Upper lobe of right lung (tissue), 1 donor: Measurements from ENCODE around the gene PRDX5. TPM values are rescaled to one million over a fixed set of nuclear protein-coding genes. Genes with fewer than 3 reads are reported as not detected.

Experiments used
- ATAC-seq: fragments of 200-7000 bp; cut with Tn5 transposase; one replicate; pipeline ENCODE4 v1.9.1; 2020; ENCODE audit warnings: mild to moderate bottlenecking, moderate library complexity
- DNase-seq: peaks from one replicate; pipeline ENCODE4 v3.0.0-alpha.2; 2020
- H3K27ac ChIP-seq: fragments of 200-600 bp; one replicate; pipeline ENCODE4 v1.8.0; 2022
- H3K27me3 ChIP-seq: fragments of 200-600 bp; one replicate; pipeline ENCODE4 v1.8.0; 2022; ENCODE audit warnings: mild to moderate bottlenecking
- H3K36me3 ChIP-seq: fragments of 200-600 bp; one replicate; pipeline ENCODE4 v1.8.0; 2022
- H3K4me1 ChIP-seq: fragments of 200-600 bp; one replicate; pipeline ENCODE4 v1.8.0; 2022
- H3K4me3 ChIP-seq: fragments of 200-600 bp; one replicate; pipeline ENCODE4 v1.8.0; 2022; ENCODE audit warnings: mild to moderate bottlenecking
- H3K9me3 ChIP-seq: fragments of 200-600 bp; one replicate; pipeline ENCODE4 v1.8.0; 2022
- intact Hi-C: fragments of 100-400 bp; cut with DNase I; formaldehyde crosslinking; loops from one replicate; pipeline ENCODE4 v1.11.0; 2022
- total RNA-seq: library from RNA; stranded (reverse); fragmentation: NEBNext Ultra II Directional; extraction: Animal tissue kit (Norgen Biotek cat#: 25700); gene quantifications from one replicate; pipeline ENCODE4 v1.2.1, GENCODE V29; 2021
- TF ChIP-seq, protein P1 (sequence below): fragments of 200-600 bp; IDR thresholded peaks from one replicate; pipeline ENCODE4 v1.8.0; 2022; ENCODE audit warnings: antibody characterized with exemption
- donor health status: DM: no; HTN: yes; CAD: no; lungs with severe emphysema.

The PRDX5 gene
- total RNA-seq, 1 donor from 2014 or later = 176 TPM

DNA sequence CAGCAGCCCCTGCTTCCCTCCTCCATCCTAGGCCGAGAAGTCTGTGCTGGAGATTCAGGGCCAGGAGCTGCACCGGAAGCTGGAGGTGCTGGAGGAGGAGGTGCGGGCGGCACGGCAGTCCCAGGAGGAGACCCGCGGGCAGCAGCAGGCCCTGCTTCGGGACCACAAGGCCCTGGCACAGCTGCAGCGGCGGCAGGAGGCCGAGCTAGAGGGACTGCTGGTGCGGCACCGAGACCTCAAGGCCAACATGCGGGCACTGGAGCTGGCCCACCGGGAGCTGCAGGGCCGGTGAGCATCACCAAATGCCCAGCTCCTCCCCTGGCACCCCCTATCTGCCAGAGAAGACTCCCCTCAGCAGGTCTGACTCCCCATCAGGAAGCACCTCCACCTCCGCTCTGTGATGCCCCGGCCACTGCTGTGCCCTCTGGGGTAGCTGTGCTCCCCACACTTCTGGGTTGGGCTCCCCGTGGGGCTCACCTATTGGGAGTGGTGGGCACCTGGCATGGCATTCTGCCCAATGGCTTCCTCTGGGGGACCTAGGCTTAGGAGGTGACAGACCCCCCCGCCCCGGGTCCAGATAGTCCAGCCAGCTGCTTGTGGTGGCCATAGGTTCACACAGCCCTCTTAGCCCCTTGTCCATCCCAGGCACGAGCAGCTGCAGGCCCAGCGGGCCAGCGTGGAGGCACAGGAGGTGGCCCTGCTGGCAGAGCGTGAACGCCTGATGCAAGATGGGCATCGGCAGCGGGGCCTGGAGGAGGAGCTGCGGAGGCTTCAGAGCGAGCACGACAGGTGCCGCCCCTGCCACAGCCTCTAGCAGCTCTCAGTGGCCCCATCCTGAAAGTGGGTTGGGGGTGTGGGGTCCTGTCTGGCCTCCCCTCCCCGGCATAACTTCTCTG lies 34.4 kb downstream of the PRDX5 start:
- H3K27ac ChIP-seq = no peak overlapping the region
- TF ChIP-seq, protein P1, sequence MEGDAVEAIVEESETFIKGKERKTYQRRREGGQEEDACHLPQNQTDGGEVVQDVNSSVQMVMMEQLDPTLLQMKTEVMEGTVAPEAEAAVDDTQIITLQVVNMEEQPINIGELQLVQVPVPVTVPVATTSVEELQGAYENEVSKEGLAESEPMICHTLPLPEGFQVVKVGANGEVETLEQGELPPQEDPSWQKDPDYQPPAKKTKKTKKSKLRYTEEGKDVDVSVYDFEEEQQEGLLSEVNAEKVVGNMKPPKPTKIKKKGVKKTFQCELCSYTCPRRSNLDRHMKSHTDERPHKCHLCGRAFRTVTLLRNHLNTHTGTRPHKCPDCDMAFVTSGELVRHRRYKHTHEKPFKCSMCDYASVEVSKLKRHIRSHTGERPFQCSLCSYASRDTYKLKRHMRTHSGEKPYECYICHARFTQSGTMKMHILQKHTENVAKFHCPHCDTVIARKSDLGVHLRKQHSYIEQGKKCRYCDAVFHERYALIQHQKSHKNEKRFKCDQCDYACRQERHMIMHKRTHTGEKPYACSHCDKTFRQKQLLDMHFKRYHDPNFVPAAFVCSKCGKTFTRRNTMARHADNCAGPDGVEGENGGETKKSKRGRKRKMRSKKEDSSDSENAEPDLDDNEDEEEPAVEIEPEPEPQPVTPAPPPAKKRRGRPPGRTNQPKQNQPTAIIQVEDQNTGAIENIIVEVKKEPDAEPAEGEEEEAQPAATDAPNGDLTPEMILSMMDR = no peak
- no peak overlapping the region for H3K4me3 ChIP-seq
- no peaks in the 10 kb centered on the region for H3K9me3 ChIP-seq
- no peaks in the 10 kb centered on the region for H3K36me3 ChIP-seq
- ATAC-seq (no peak), DNase-seq (no peak)
- peaks cover 7% of the 10 kb centered on the region for H3K4me1 ChIP-seq
- no peaks in the 10 kb centered on the region for H3K27me3 ChIP-seq
- intact Hi-C loops = no loop called here

DNA sequence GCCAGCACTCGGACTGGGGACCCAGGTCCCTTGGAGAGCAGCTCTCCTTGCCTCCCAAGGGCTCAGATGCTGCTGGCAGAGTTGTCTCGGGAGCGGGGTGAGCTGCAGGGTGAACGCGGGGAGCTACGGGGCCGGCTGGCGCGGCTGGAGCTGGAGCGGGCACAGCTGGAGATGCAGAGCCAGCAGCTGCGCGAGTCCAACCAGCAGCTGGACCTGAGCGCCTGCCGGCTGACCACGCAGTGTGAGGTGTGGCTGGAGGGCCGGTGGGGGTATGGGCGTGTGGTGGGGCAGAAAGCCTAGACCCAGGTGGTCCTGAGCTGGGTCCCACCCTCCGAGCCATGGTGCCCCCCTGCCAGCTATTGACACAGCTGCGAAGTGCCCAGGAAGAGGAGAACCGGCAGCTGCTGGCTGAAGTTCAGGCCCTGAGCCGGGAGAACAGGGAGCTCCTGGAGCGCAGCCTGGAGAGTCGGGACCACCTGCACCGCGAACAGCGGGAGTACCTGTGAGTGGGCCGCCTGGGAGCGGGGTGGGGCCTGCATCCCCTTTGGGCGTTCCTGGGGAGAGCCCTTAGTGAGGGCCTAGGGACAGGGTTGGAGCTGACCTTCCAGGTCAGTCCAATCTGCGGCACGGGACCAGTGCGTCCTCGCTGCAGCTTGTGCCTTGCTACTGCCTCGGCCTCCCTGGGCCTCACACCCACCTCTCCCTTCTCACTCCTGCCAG lies 35.2 kb downstream of the PRDX5 start:
- intact Hi-C loops = no loop called here
- TF ChIP-seq, protein P1 = no peak
- no peak overlapping the region for H3K27ac ChIP-seq
- H3K9me3 ChIP-seq = no peaks in the 10 kb centered on the region
- ATAC-seq = no peak
- H3K36me3 ChIP-seq = no peaks in the 10 kb centered on the region
- no peaks in the 10 kb centered on the region for H3K27me3 ChIP-seq
- H3K4me1 ChIP-seq = peaks cover 13% of the 10 kb centered on the region
- no peak for DNase-seq
- no peak overlapping the region for H3K4me3 ChIP-seq

DNA sequence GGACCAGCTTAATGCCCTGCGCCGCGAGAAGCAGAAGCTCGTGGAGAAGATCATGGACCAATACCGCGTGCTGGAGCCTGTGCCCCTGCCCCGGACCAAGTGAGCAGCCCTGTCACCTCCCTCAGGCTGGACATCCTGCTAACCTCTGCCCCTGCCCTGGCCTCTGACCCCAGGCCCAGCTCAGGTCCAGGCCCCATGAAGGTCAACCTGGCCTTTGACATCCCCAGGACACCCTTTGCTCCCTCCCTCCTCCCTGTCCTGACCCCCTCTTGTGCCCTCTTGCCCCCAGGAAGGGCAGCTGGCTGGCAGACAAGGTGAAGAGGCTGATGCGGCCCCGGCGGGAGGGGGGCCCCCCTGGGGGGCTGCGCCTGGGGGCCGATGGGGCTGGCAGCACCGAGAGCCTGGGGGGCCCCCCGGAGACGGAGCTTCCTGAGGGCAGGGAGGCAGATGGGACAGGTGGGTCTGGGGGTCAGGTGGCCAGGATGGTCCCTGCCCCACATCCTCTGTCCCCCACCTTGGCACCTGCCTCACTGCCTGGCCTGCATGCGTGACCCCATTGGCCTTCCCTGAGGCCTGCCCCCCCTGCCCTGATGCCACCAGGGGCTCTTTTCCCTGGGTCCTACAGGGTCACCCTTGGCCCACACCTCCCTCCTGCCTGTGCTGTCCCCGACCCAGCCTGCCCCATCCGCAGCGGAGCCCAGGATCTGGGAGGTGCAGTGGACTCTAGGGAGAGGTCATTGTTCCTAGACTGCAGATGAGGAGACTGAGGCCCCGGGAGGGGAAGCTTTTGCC lies 36.0 kb downstream of the PRDX5 start:
- Histone ChIP-seq H3K27ac (no peak overlapping the region), H3K4me1 (peaks cover 18% of the 10 kb centered on the region), H3K9me3 (no peaks in the 10 kb centered on the region), H3K36me3 (no peaks in the 10 kb centered on the region), H3K27me3 (no peaks in the 10 kb centered on the region), H3K4me3 (no peak overlapping the region)
- ATAC-seq (no peak), DNase-seq (no peak)
- TF ChIP-seq, protein P1 = no peak
- intact Hi-C loops = no loop called here

DNA sequence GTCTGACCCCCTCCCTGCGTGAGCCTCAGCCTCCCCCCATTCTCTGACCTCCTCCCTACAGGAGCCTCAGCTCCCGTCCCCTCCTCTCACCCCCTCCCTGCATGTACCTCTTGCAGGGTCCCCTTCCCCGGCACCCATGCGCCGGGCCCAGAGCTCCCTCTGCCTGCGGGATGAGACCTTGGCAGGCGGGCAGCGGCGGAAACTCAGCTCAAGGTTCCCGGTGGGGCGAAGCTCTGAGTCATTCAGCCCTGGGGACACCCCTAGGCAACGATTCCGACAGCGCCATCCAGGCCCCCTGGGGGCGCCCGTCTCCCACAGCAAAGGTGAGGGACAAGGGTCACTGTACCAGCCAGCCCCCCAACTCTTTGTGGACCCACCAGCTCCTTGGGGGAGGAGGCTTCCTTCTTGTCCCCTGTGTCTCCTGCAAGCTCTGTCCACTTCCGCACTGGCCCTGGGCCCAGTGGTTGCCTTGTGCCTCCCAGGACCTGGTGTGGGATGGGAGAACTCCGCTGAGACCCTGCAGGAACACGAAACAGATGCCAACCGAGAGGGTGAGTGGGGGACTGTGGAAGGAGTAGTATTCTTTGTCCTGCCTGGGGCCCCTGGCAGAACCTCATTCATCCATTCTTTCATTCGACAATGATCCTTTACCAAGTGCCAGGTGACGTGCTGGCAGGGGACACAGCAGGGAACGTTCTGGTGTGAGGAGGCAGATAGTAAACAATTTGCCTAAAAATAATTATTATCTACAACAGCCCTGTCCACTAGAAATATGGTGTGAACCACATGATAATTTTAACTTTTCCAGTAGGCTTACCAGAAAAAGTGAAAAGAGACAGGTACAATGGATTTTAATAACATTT lies 37.4 kb downstream of the PRDX5 start:
- no peaks in the 10 kb centered on the region for H3K9me3 ChIP-seq
- H3K4me3 ChIP-seq = peak overlapping the region; percentile 37
- TF ChIP-seq, protein P1 = peak; percentile 70
- H3K36me3 ChIP-seq = no peaks in the 10 kb centered on the region
- H3K27me3 ChIP-seq = no peaks in the 10 kb centered on the region
- ATAC-seq (peak; percentile 68), DNase-seq (peak; percentile 90)
- peaks cover 27% of the 10 kb centered on the region for H3K4me1 ChIP-seq
- intact Hi-C loops = no loop called here
- H3K27ac ChIP-seq = peak overlapping the region; percentile 69
